H1 (cell line): Measurements from ENCODE around the gene GIPC2. TPM values are rescaled to one million over a fixed set of nuclear protein-coding genes. Genes with fewer than 3 reads are reported as not detected.

Source experiments
- CTCF ChIA-PET: fragments of 300-600 bp; sonication (Branson Sonifier 250); formaldehyde crosslinking; loops from one replicate; lab custom pipeline; 2021; ENCODE audit not compliant: partially characterized antibody; lab: Charles Lee
- POLR2A ChIA-PET: fragments of 300-600 bp; sonication (Branson Sonifier 250); formaldehyde crosslinking; loops from one replicate; lab custom pipeline; 2021; ENCODE audit warnings: inconsistent platforms; ENCODE audit not compliant: partially characterized antibody; lab: Charles Lee
- DNase-seq, 2 experiments: peaks; one replicate each; pipeline versions ENCODE4 v3.0.0 to v3.0.0-alpha.2; 2010 to 2022; ENCODE audit warnings: low spot score in 2 of 2, low read depth in 1 of 2, mixed read lengths in 1 of 2
- FAIRE-seq: peaks from 2 replicates; lab custom pipeline; 2011; peaks lifted over from hg19 to GRCh38; lab: Jason Lieb, UNC
- H2AFZ ChIP-seq: 2 replicates; pipeline ENCODE4 v1.8.1; 2012; ENCODE audit warnings: low read length, inconsistent platforms
- H2AK5ac ChIP-seq: 2 replicates; pipeline ENCODE4 v1.6.1; 2013; ENCODE audit warnings: low read depth, low read length
- H2BK120ac ChIP-seq: replicated peaks from 2 replicates; pipeline ENCODE3; 2013; ENCODE audit warnings: low read depth, low read length, inconsistent platforms
- H2BK12ac ChIP-seq: 2 replicates; pipeline ENCODE4 v1.6.1; 2013; ENCODE audit warnings: low read depth, low read length
- H2BK15ac ChIP-seq: 2 replicates; pipeline ENCODE4 v1.6.1; 2013; ENCODE audit warnings: low read length
- H2BK20ac ChIP-seq: 2 replicates; pipeline ENCODE4 v1.6.1; 2013; ENCODE audit warnings: low read length
- H2BK5ac ChIP-seq: 2 replicates; pipeline ENCODE4 v1.6.1; 2013; ENCODE audit warnings: low read depth, low read length
- H3K14ac ChIP-seq: 2 replicates; pipeline ENCODE4 v1.6.1; 2013; ENCODE audit warnings: inconsistent platforms; ENCODE audit not compliant: insufficient read length
- H3K18ac ChIP-seq: 2 replicates; pipeline ENCODE4 v1.6.1; 2013; ENCODE audit warnings: low read length; ENCODE audit errors: extremely low read depth
- H3K23ac ChIP-seq: 2 replicates; pipeline ENCODE4 v1.6.1; 2013; ENCODE audit warnings: inconsistent platforms; ENCODE audit not compliant: insufficient read length
- H3K23me2 ChIP-seq: 2 replicates; pipeline ENCODE4 v1.6.1; 2013; ENCODE audit warnings: low read depth, low read length
- H3K27ac ChIP-seq: 2 replicates; pipeline ENCODE4 v1.6.1; 2011; ENCODE audit warnings: low read depth, low read length, inconsistent platforms
- H3K27me3 ChIP-seq, 4 experiments: replicated peaks in 1 of 4; 1 replicate in 1 of 4; 2 replicates in 3 of 4; pipeline versions ENCODE4 v1.6.1 to v1.8.1; 2011 to 2013; ENCODE audit warnings: low read length in 3 of 4, mild to moderate bottlenecking in 3 of 4, inconsistent platforms in 2 of 4, mixed read lengths in 2 of 4, moderate library complexity in 1 of 4; ENCODE audit not compliant: control insufficient read depth in 3 of 4, insufficient read depth in 3 of 4; ENCODE audit errors: extremely low read depth in 1 of 4
- H3K36me3 ChIP-seq, 4 experiments: 2 replicates each; pipeline versions ENCODE4 v1.6.1 to v1.8.1; 2011 to 2013; ENCODE audit warnings: mild to moderate bottlenecking in 4 of 4, low read length in 3 of 4, moderate library complexity in 2 of 4, control low read depth in 1 of 4, inconsistent platforms in 1 of 4; ENCODE audit not compliant: insufficient read depth in 4 of 4, control insufficient read depth in 2 of 4
- H3K4ac ChIP-seq: replicated peaks from 2 replicates; pipeline ENCODE3; 2013; ENCODE audit warnings: low read length, low read depth, mixed read lengths, inconsistent platforms; ENCODE audit not compliant: insufficient read length
- H3K4me1 ChIP-seq, 4 experiments: replicated peaks in 1 of 4; 1 replicate in 1 of 4; 2 replicates in 3 of 4; pipeline versions ENCODE4 v1.6.1 to v1.8.1; 2011 to 2013; ENCODE audit warnings: low read length in 3 of 4, inconsistent platforms in 2 of 4, mixed read lengths in 1 of 4; ENCODE audit not compliant: insufficient read depth in 4 of 4, control insufficient read depth in 3 of 4
- H3K4me2 ChIP-seq, 2 experiments: 2 replicates each; pipeline versions ENCODE4 v1.6.1 to v1.8.1; 2011 to 2013; ENCODE audit warnings: low read depth in 2 of 2, low read length in 2 of 2, control low read depth in 1 of 2, inconsistent platforms in 1 of 2, mild to moderate bottlenecking in 1 of 2; ENCODE audit not compliant: insufficient read depth in 1 of 2
- H3K4me3 ChIP-seq, 4 experiments: fragments of 200-600, 300-600 bp in 1 of 4; sonication (generic), shearing (Covaris generic), sonication (Bioruptor Twin) in 1 of 4; 2 replicates each; pipeline versions ENCODE4 v1.5.1 to v1.8.1; 2011 to 2016; ENCODE audit warnings: low read length in 4 of 4, low read depth in 3 of 4, control low read depth in 2 of 4, inconsistent platforms in 2 of 4, mild to moderate bottlenecking in 2 of 4, mixed read lengths in 1 of 4, moderate library complexity in 1 of 4; ENCODE audit not compliant: insufficient read depth in 2 of 4; ENCODE audit errors: extremely low read depth in 1 of 4
- H3K56ac ChIP-seq: replicated peaks from 2 replicates; pipeline ENCODE3; 2013; ENCODE audit warnings: low read depth, mild to moderate bottlenecking, mixed read lengths, low read length, inconsistent platforms; ENCODE audit not compliant: insufficient read length
- H3K79me1 ChIP-seq: 2 replicates; pipeline ENCODE4 v1.6.1; 2013; ENCODE audit warnings: low read depth, low read length, control low read depth
- H3K79me2 ChIP-seq, 2 experiments: 2 replicates each; pipeline versions ENCODE4 v1.6.1 to v1.8.1; 2012 to 2013; ENCODE audit warnings: low read length in 2 of 2, mild to moderate bottlenecking in 2 of 2, inconsistent platforms in 1 of 2; ENCODE audit not compliant: insufficient read depth in 2 of 2, control insufficient read depth in 1 of 2
- H3K9ac ChIP-seq, 4 experiments: replicated peaks in 1 of 4; 1 replicate in 1 of 4; 2 replicates in 3 of 4; pipeline versions ENCODE4 v1.6.1 to v1.8.1; 2011 to 2013; ENCODE audit warnings: low read depth in 3 of 4, low read length in 3 of 4, control low read depth in 2 of 4, mild to moderate bottlenecking in 2 of 4, moderate library complexity in 2 of 4, inconsistent platforms in 1 of 4; ENCODE audit errors: extremely low read depth in 1 of 4
- H3K9me3 ChIP-seq, 2 experiments: 2 replicates each; pipeline versions ENCODE4 v1.6.1 to v1.8.1; 2012 to 2013; ENCODE audit warnings: mild to moderate bottlenecking in 2 of 2, moderate library complexity in 2 of 2, control low read depth in 1 of 2, inconsistent platforms in 1 of 2, low read depth in 1 of 2, low read length in 1 of 2, mixed read lengths in 1 of 2; ENCODE audit not compliant: insufficient read depth in 2 of 2
- H4K20me1 ChIP-seq, 2 experiments: replicated peaks in 1 of 2; 2 replicates each; pipeline versions ENCODE3 to v1.8.1; 2011 to 2013; ENCODE audit warnings: inconsistent platforms in 2 of 2, low read length in 2 of 2, mild to moderate bottlenecking in 1 of 2; ENCODE audit not compliant: insufficient read depth in 2 of 2, control insufficient read depth in 1 of 2
- H4K5ac ChIP-seq: 2 replicates; pipeline ENCODE4 v1.6.1; 2013; ENCODE audit warnings: low read length, low read depth, mixed read lengths, inconsistent platforms; ENCODE audit not compliant: insufficient read length
- H4K8ac ChIP-seq: 2 replicates; pipeline ENCODE4 v1.8.0; 2013; ENCODE audit warnings: mild to moderate bottlenecking, moderate library complexity, low read length, inconsistent platforms; ENCODE audit not compliant: insufficient read depth; ENCODE audit errors: extremely low read depth
- H4K91ac ChIP-seq: replicated peaks from 2 replicates; pipeline ENCODE3; 2013; ENCODE audit warnings: low read length, mixed read lengths, inconsistent platforms; ENCODE audit not compliant: insufficient read length
- ATF3 ChIP-seq: IDR thresholded peaks from 2 replicates; pipeline ENCODE4 v1.6.1; 2011; ENCODE audit warnings: low read depth, mild to moderate bottlenecking, low read length; ENCODE audit not compliant: insufficient read depth
- CBX5 ChIP-seq: fragments of 300-800, 300-1000 bp; sonication (generic); IDR thresholded peaks from 2 replicates; pipeline ENCODE4 v1.7.1; 2016; ENCODE audit warnings: antibody characterized with exemption, low read length, low read depth
- CHD2 ChIP-seq: IDR thresholded peaks from 2 replicates; pipeline ENCODE4 v1.6.1; 2012; ENCODE audit warnings: low read length, improper control_type of control experiment
- CTBP2 ChIP-seq: IDR thresholded peaks from 2 replicates; pipeline ENCODE4 v1.7.0; 2011; ENCODE audit warnings: borderline replicate concordance, mild to moderate bottlenecking, moderate library complexity, mixed read lengths, low read length; ENCODE audit not compliant: insufficient read depth, insufficient read length
- EGR1 ChIP-seq: IDR thresholded peaks from 2 replicates; pipeline ENCODE4 v1.6.1; 2011; ENCODE audit warnings: low read depth, low read length, borderline replicate concordance
- FOSL1 ChIP-seq: IDR thresholded peaks from 2 replicates; pipeline ENCODE4 v1.6.1; 2011; ENCODE audit warnings: mild to moderate bottlenecking, low read depth, low read length, moderate library complexity; ENCODE audit not compliant: insufficient read depth
- HDAC6 ChIP-seq: IDR thresholded peaks from one replicate; pipeline ENCODE4 v1.7.1; 2012; ENCODE audit warnings: low read depth, mild to moderate bottlenecking, inconsistent platforms, low read length, moderate library complexity
- PHF8 ChIP-seq: fragments of 200-600 bp; sonication (generic); conservative IDR thresholded peaks from 2 replicates; pipeline ENCODE4 v1.7.1; 2012; ENCODE audit warnings: low read depth, mild to moderate bottlenecking, inconsistent platforms, low read length, moderate library complexity
- SIN3A ChIP-seq, 2 experiments: IDR thresholded peaks in 1 of 2; conservative IDR thresholded peaks in 1 of 2; 2 replicates each; pipeline ENCODE4 v1.6.1; 2011 to 2012; ENCODE audit warnings: low read length in 2 of 2, improper control_type of control experiment in 1 of 2, low read depth in 1 of 2, mild to moderate bottlenecking in 1 of 2
- SIX5 ChIP-seq: IDR thresholded peaks from 2 replicates; pipeline ENCODE4 v1.6.1; 2011; ENCODE audit warnings: mild to moderate bottlenecking, low read depth, low read length
- SP4 ChIP-seq: IDR thresholded peaks from 2 replicates; pipeline ENCODE4 v1.6.1; 2012; ENCODE audit warnings: low read length, inconsistent platforms
- TAF7 ChIP-seq: optimal IDR thresholded peaks from 2 replicates; pipeline ENCODE3; 2011; ENCODE audit warnings: low read depth, mild to moderate bottlenecking, inconsistent platforms, low read length, moderate library complexity, borderline replicate concordance
- TBP ChIP-seq: IDR thresholded peaks from 2 replicates; pipeline ENCODE4 v1.6.1; 2011; ENCODE audit warnings: low read depth, low read length, improper control_type of control experiment
- WGBS, 2 experiments: shearing (Covaris generic) in 1 of 2; methylation state at CpG; one replicate each; pipeline versions ENCODE4 v1.1.6 to v1.1.7; 2013 to 2015; ENCODE audit warnings: low lambda C conversion rate in 2 of 2, mixed read lengths in 2 of 2, inconsistent platforms in 1 of 2, low coverage in 1 of 2, missing lambda C conversion rate in 1 of 2; ENCODE audit not compliant: insufficient replicate concordance in 2 of 2, insufficient coverage in 1 of 2, insufficient read length in 1 of 2; ENCODE audit errors: extremely low coverage in 1 of 2, missing lambda C conversion rate in 1 of 2; 5-methylcytosine and 5-hydroxymethylcytosine counted together
- polyA plus RNA-seq, 7 experiments: library from polyadenylated mRNA; depleted of rRNA in 3 of 7; stranded (reverse) in 5 of 7; unstranded in 2 of 7; fragments of >200 nt in 5 of 7; fragments of 200-250 nt in 2 of 7; gene quantifications; 1 replicate in 5 of 7; 2 replicates in 1 of 7; 4 replicates in 1 of 7; pipeline versions ENCODE4 v1.2.1 to v1.2.3, GENCODE V29; 2011 to 2013; ENCODE audit warnings: missing spikeins in 2 of 7, mixed read lengths in 2 of 7
- total RNA-seq: library from RNA; stranded (reverse); fragmentation: NEBNext Ultra II Directional; extraction: Animal tissue kit (Norgen Biotek cat#: 25700); gene quantifications from 2 replicates; pipeline ENCODE4 v1.2.1, GENCODE V29; 2021

GIPC2 gene
- total and polyA plus RNA-seq, 2 of the 8 experiments (the other 6 are each of a cell fraction or from before 2014, with no cell fraction given) = 0.29 to 0.69 TPM

- CTCF ChIA-PET = no interaction called here
- Histone ChIP-seq H2BK20ac (no peak overlapping the region), H3K27me3 (no peaks in the 10 kb centered on the region)
- TF ChIP-seq TBP (no peak), SP4 (no peak), PHF8 (no peak), HDAC6 (no peak), EGR1 (no peak), CTBP2 (no peak), CBX5 (no peak), TAF7 (no peak), SIX5 (no peak), CHD2 (no peak), SIN3A (conservative IDR thresholded peaks at IDR 0.05 in 1 of 2, IDR thresholded peaks at IDR 0.05 in 1 of 2; ENCODE audit: low read depth in 1 of 2, low read length in 2 of 2) (no peak), FOSL1 (no peak), ATF3 (no peak)
Observed at GRCh38 chr1:78153092-78153736, 107.4 kb downstream of the GIPC2 start.

More at GRCh38 chr1:78153092-78153736, 107.4 kb downstream of the GIPC2 start:
- Histone ChIP-seq H3K4me3 (no peak overlapping the region), H3K23me2 (no peaks in the 10 kb centered on the region; the same call in 1 of the 2 replicates), H3K4me1 (peaks cover 0 to 5% (median 4%) of the 10 kb centered on the region in 4 experiments; a peak in 3 of 7 replicates), H3K36me3 (no peaks in the 10 kb centered on the region), H2BK12ac (no peak overlapping the region), H3K79me2 (no peaks in the 10 kb centered on the region), H4K8ac (no peak overlapping the region), H3K79me1 (no peaks in the 10 kb centered on the region), H3K27ac (no peak overlapping the region), H2BK15ac (no peak overlapping the region), H4K91ac (no peak overlapping the region), H2AK5ac (no peak overlapping the region; the same call in 1 of the 2 replicates), H3K23ac (no peak overlapping the region), H4K20me1 (no peaks in the 10 kb centered on the region), H2AFZ (no peak overlapping the region), H3K56ac (no peak overlapping the region), H3K4me2 (no peak overlapping the region), H2BK120ac (no peak overlapping the region), H3K14ac (no peak overlapping the region), H3K18ac (no peak overlapping the region), H3K9me3 (no peaks in the 10 kb centered on the region), H3K9ac (no peak overlapping the region), H3K4ac (no peak overlapping the region), H4K5ac (no peak overlapping the region), H2BK5ac (no peak overlapping the region)
- FAIRE-seq (no peak), DNase-seq (no peak)
- WGBS, 2 experiments = 67% methylated on average over 4 of the region's 4 CpGs; no CpG with 5 or more reads in 1 of the 2 experiments
- POLR2A ChIA-PET = no interaction called here
